Mucosa of rectum (tissue), 2 donors: Measurements from ENCODE around the gene OGDH.
"Not testable (repeated sequence)": the region's sequence is repeated elsewhere in the genome, so short reads cannot be mapped to it uniquely, and the experiment has no call there.

Experiments used
- H3K27ac ChIP-seq, 2 donors: one replicate each; pipeline ENCODE4 v1.7.0; 2013; ENCODE audit warnings: inconsistent platforms in 2 of 2, low read depth in 2 of 2, low read length in 2 of 2
- H3K27me3 ChIP-seq, 2 donors: one replicate each; pipeline ENCODE4 v1.7.0; 2013; ENCODE audit warnings: low read length in 2 of 2; ENCODE audit not compliant: control insufficient read depth in 2 of 2, insufficient read depth in 2 of 2
- H3K36me3 ChIP-seq, 2 donors: one replicate each; pipeline ENCODE4 v1.7.0; 2013; ENCODE audit warnings: low read length in 2 of 2; ENCODE audit not compliant: control insufficient read depth in 2 of 2, insufficient read depth in 2 of 2
- H3K4me1 ChIP-seq, 2 donors: one replicate each; pipeline ENCODE4 v1.7.0; 2013; ENCODE audit warnings: low read length in 2 of 2, mild to moderate bottlenecking in 1 of 2; ENCODE audit not compliant: control insufficient read depth in 2 of 2, insufficient read depth in 2 of 2
- H3K4me3 ChIP-seq, 2 donors: one replicate each; pipeline ENCODE4 v1.7.0; 2013; ENCODE audit warnings: low read length in 2 of 2
- H3K9ac ChIP-seq, 2 donors: one replicate each; pipeline ENCODE4 v1.7.0; 2013; ENCODE audit warnings: low read length in 2 of 2, low read depth in 1 of 2, mild to moderate bottlenecking in 1 of 2
- H3K9me3 ChIP-seq, 2 donors: one replicate each; pipeline ENCODE4 v1.7.0; 2013; ENCODE audit warnings: low read length in 2 of 2; ENCODE audit not compliant: control insufficient read depth in 2 of 2
- donor health status: healthy.
- donor health status: Normal muscosa, but diverticular disease.

OGDH gene

GRCh38 chr7:44606341-44607140, at the start of gene OGDH:
TSS of gene OGDH (plus strand) at chr7:44606627. CDS start at chr7:44624344, 17,717 bp downstream.
- Histone ChIP-seq H3K4me1 (peaks cover 8 to 12% of the 10 kb centered on the region in 2 donors), H3K9me3 (no peaks in the 10 kb centered on the region), H3K9ac (peak within 1 kb of the TSS; percentile 99), H3K27ac (peak within 1 kb of the TSS; percentile 99 to 100), H3K4me3 (peak within 1 kb of the TSS; percentile 95), H3K27me3 (no peaks in the 10 kb centered on the region), H3K36me3 (no peaks in the 10 kb centered on the region)

DNA sequence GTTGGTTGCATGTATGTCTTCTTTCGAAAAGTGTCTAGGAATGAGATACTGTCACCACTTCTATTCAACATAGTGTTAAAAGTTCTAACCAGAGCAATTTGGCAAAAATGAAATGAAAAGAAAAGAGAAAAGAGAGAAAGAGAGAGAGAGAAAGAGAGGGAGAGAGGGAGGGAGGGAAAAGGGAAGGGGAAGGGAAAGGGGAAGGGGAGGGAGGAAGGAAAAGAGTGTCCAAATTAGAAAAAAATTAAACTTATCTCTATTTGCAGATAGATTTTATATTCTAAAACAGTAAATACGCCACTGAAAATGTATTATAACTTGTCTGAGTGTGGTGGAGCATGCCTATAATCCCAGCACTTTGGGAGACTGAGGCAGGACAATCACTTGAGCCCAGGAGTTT, 48.9 kb upstream of the OGDH start:
- H3K27ac ChIP-seq: no peak overlapping the region
- no peak overlapping the region for H3K9ac ChIP-seq
- no peak overlapping the region for H3K4me3 ChIP-seq
- no peaks in the 10 kb centered on the region for H3K36me3 ChIP-seq
- no peaks in the 10 kb centered on the region for H3K9me3 ChIP-seq
- H3K4me1 ChIP-seq: peaks cover 0 to 8% of the 10 kb centered on the region in 2 donors
- no peaks in the 10 kb centered on the region for H3K27me3 ChIP-seq

GRCh38 chr7:44559485-44559884, 46.9 kb upstream of the OGDH start:
- no peak overlapping the region for H3K27ac ChIP-seq
- H3K36me3 ChIP-seq: peaks cover 2 to 4% of the 10 kb centered on the region in 2 donors
- no peak overlapping the region for H3K9ac ChIP-seq
- no peaks in the 10 kb centered on the region for H3K9me3 ChIP-seq
- no peaks in the 10 kb centered on the region for H3K27me3 ChIP-seq
- H3K4me3 ChIP-seq: no peak overlapping the region
- peaks cover 0 to 8% of the 10 kb centered on the region in 2 donors for H3K4me1 ChIP-seq

DNA sequence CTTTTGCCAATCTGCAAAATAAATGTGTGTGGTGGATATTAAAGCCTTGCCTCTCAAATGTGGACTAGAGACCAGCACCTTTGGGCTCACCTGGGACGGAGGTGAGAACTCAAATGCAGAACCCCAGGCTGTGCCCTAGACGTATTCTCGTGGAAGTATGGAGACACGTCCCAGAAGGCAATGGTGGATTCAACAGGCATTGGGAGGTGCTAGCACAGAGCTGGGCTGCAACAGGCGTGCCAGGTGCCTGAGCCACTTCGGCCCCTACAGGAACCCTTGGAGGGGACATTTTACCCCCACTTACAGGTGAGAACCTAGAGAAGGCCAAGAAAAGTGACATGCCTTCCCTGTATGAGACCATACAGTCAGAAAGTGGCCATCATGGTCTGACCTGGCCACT, 44.9 kb upstream of the OGDH start:
- peaks cover 0 to 8% of the 10 kb centered on the region in 2 donors for H3K4me1 ChIP-seq
- no peaks in the 10 kb centered on the region for H3K9me3 ChIP-seq
- peaks cover 12 to 21% of the 10 kb centered on the region in 2 donors for H3K36me3 ChIP-seq
- no peak overlapping the region for H3K4me3 ChIP-seq
- no peak overlapping the region for H3K9ac ChIP-seq
- no peaks in the 10 kb centered on the region for H3K27me3 ChIP-seq
- no peak overlapping the region for H3K27ac ChIP-seq

DNA sequence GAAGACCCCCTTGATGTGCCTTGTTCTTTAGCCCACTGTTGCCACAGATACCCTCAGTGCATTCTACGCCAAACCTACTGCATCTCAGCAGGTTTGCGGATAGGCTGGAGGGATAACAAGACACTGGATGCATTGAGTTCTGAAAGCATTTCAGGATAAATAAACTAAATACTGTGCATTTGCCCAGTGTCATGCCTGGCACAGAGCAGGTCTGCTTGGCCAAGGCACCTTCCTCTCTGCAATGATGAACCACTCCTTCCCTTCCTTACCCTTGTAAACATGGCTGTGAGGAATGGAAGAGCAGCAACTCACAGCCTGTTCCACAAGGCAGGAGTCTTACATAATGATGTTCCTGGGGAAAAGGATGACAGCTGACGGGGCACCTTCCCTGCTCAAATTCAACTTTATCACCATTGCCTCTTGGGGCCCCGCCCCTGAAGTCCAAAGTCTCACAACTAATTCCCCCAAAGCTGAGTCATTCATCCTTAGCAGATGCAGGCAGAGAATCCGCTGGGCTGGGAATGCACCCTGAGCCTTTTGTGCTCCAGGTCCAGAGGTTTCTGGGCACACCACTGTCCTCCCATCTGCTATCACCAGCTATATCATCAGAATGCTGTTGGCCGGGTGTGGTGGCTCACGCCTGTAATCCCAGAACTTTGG, 44.3 kb upstream of the OGDH start:
- peaks cover 0 to 8% of the 10 kb centered on the region in 2 donors for H3K4me1 ChIP-seq
- H3K9ac ChIP-seq: no peak overlapping the region
- peaks cover 18 to 26% of the 10 kb centered on the region in 2 donors for H3K36me3 ChIP-seq
- no peaks in the 10 kb centered on the region for H3K9me3 ChIP-seq
- H3K27me3 ChIP-seq: no peaks in the 10 kb centered on the region
- no peak overlapping the region for H3K4me3 ChIP-seq
- no peak overlapping the region for H3K27ac ChIP-seq

DNA sequence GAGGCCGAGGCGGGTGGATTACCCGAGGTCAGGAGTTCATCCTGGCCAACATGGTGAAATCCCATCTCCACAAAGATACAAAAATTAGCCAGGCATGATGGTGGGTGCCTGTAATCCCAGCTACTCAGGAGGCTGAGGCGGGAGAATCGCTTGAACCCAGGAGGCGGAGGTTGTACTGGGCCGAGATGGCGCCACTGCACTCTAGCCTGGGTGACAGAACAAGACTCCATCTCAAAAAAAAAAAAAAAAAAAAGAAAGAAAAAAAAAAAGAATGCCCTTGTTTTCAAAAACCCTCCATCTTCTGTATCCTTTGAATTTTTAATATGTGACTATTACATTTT, 43.8 kb upstream of the OGDH start:
- peaks cover 22 to 31% of the 10 kb centered on the region in 2 donors for H3K36me3 ChIP-seq
- H3K27me3 ChIP-seq, H3K4me3 ChIP-seq, H3K9ac ChIP-seq, H3K4me1 ChIP-seq, H3K27ac ChIP-seq, H3K9me3 ChIP-seq: not testable (repeated sequence)

DNA sequence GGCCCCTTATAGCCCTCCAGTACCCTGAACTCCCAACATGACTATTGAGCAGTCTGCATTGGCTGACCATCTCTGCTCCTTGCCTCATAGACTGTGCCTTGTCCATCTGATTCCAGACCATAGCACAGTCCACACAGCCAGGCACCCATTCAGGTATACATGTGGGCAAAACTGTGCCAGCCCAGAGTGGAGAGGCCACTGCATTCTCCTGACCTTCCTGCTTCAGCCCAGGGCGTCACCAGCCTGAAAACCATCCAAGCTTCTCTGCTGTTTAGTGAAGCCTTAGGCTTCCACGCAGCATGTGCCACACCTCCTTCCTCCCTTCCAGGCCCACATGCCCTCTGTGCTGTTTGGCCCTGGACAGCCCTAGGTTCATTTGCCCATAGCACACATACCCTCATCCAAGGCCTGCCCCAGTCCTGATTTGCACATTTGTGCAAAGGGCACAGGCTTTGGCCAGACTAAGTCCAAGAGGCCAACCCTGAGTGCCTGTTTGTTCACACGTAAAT, 43.2 kb upstream of the OGDH start:
- no peaks in the 10 kb centered on the region for H3K9me3 ChIP-seq
- H3K9ac ChIP-seq: no peak overlapping the region
- no peak overlapping the region for H3K27ac ChIP-seq
- H3K4me3 ChIP-seq: no peak overlapping the region
- no peaks in the 10 kb centered on the region for H3K27me3 ChIP-seq
- H3K4me1 ChIP-seq: peaks cover 0 to 8% of the 10 kb centered on the region in 2 donors
- H3K36me3 ChIP-seq: peaks cover 28 to 38% of the 10 kb centered on the region in 2 donors

GRCh38 chr7:44564606-44565005, 41.8 kb upstream of the OGDH start:
- Histone ChIP-seq H3K4me3 (no peak overlapping the region), H3K9ac (no peak overlapping the region), H3K36me3 (peaks cover 42 to 51% of the 10 kb centered on the region in 2 donors), H3K4me1 (peaks cover 0 to 8% of the 10 kb centered on the region in 2 donors), H3K9me3 (no peaks in the 10 kb centered on the region), H3K27me3 (no peaks in the 10 kb centered on the region), H3K27ac (no peak overlapping the region)

GRCh38 chr7:44565097-44565794, 41.2 kb upstream of the OGDH start:
- H3K4me3 ChIP-seq: no peak overlapping the region
- H3K27me3 ChIP-seq: no peaks in the 10 kb centered on the region
- peaks cover 47 to 58% of the 10 kb centered on the region in 2 donors for H3K36me3 ChIP-seq
- no peak overlapping the region for H3K9ac ChIP-seq
- peaks cover 0 to 8% of the 10 kb centered on the region in 2 donors for H3K4me1 ChIP-seq
- H3K27ac ChIP-seq: no peak overlapping the region
- no peaks in the 10 kb centered on the region for H3K9me3 ChIP-seq
